Inferior parietal cortex (tissue), 1 donor: Measurements from ENCODE around the gene ELOF1.
A peak's percentile ranks its signal among the peaks of the same experiment; 100 is the strongest.
"Not testable (repeated sequence)": the region's sequence is repeated elsewhere in the genome, so short reads cannot be mapped to it uniquely, and the experiment has no call there.

ENCODE experiments used
- DNase-seq: peaks from one replicate; pipeline ENCODE4 v3.0.0-alpha.2; 2016; ENCODE audit errors: extremely low spot score

The ELOF1 gene

GRCh38 chr19:11570039-11570462 lies 11.0 kb upstream of the ELOF1 start:
- no peak for DNase-seq

- no peak for DNase-seq
Observed at GRCh38 chr19:11566164-11566563, 7.1 kb upstream of the ELOF1 start.

- DNase-seq, result not testable (repeated sequence)
Observed at GRCh38 chr19:11565649-11565980, 6.6 kb upstream of the ELOF1 start.

GRCh38 chr19:11564082-11564807 lies 5.2 kb upstream of the ELOF1 start:
- DNase-seq, result not testable (repeated sequence)

GRCh38 chr19:11563532-11563931 lies 4.5 kb upstream of the ELOF1 start:
- DNase-seq, result no peak

GRCh38 chr19:11560404-11561051 lies 1.5 kb upstream of the ELOF1 start:
- DNase-seq, result peak; percentile 82

GRCh38 chr19:11556634-11557420 lies 2.2 kb downstream of the ELOF1 start:
- no peak for DNase-seq

GRCh38 chr19:11555246-11555645 lies 3.8 kb downstream of the ELOF1 start:
- no peak for DNase-seq

- DNase-seq, result no peak
Observed at GRCh38 chr19:11554160-11554559, 4.9 kb downstream of the ELOF1 start.

- DNase-seq, result no peak
Observed at GRCh38 chr19:11552666-11553372, 6.2 kb downstream of the ELOF1 start.

- DNase-seq, result no peak
Observed at GRCh38 chr19:11551603-11552235, 7.3 kb downstream of the ELOF1 start.

GRCh38 chr19:11550265-11550664 lies 8.8 kb downstream of the ELOF1 start:
- DNase-seq, result no peak

- no peak for DNase-seq
Observed at GRCh38 chr19:11549386-11549953, 9.6 kb downstream of the ELOF1 start.

- DNase-seq, result no peak
Observed at GRCh38 chr19:11547929-11548700, 10.9 kb downstream of the ELOF1 start.

GRCh38 chr19:11541238-11541637 lies 17.8 kb downstream of the ELOF1 start:
- DNase-seq, result no peak

- no peak for DNase-seq
Observed at GRCh38 chr19:11540645-11541044, 18.4 kb downstream of the ELOF1 start.

GRCh38 chr19:11539495-11540365 lies 19.3 kb downstream of the ELOF1 start:
- DNase-seq, result no peak

- DNase-seq, result no peak
Observed at GRCh38 chr19:11538232-11539036, 20.6 kb downstream of the ELOF1 start, which contains the start of gene CNN1. TSS of gene CNN1 (plus strand) at chr19:11538851. CDS start at chr19:11538928, 77 bp downstream.
